ENCODE data around the gene SLC24A4. TPM values are rescaled to one million over a fixed set of nuclear protein-coding genes. Genes with fewer than 3 reads are reported as not detected.

SLC24A4 gene
- total RNA-seq, 4 donors from 2014 or later = 0.08 to 0.37 (median 0.22) TPM

DNA sequence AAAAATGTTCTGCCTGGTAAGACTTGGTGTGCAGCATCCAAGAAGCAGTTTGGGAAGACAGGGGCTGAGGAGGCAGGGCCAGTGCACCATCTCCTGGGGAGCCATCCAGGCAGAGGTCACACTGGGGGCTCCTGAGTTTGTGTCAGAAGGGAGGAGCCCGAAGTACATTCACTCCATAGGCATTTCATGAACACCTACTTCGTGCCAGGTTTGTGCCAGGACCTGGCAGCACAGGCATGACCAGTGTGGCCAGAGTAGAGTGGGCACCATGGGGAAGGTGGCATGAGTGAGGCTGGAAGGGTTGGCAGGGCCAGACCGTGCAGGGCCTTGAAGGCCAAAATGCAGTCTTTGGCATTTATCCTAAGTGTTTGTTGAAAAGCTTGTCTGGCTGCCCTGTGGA, 104.1 kb downstream of the SLC24A4 start:
- intact Hi-C loops (cut with DNase I; ENCODE audit: low total_unique reads) = no loop called here
- WGBS, 2 donors = 80 to 84% methylated on average over 3 of the region's 3 CpGs
- DNase-seq (ENCODE audit: low spot score in 2 of 2) = no peak
- TF ChIP-seq POLR2A (IDR thresholded peaks at IDR 0.05) = no peak
- TF ChIP-seq, protein P1, sequence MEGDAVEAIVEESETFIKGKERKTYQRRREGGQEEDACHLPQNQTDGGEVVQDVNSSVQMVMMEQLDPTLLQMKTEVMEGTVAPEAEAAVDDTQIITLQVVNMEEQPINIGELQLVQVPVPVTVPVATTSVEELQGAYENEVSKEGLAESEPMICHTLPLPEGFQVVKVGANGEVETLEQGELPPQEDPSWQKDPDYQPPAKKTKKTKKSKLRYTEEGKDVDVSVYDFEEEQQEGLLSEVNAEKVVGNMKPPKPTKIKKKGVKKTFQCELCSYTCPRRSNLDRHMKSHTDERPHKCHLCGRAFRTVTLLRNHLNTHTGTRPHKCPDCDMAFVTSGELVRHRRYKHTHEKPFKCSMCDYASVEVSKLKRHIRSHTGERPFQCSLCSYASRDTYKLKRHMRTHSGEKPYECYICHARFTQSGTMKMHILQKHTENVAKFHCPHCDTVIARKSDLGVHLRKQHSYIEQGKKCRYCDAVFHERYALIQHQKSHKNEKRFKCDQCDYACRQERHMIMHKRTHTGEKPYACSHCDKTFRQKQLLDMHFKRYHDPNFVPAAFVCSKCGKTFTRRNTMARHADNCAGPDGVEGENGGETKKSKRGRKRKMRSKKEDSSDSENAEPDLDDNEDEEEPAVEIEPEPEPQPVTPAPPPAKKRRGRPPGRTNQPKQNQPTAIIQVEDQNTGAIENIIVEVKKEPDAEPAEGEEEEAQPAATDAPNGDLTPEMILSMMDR (IDR thresholded peaks at IDR 0.05) = no peak
- no peak overlapping the region for H3K4me3 ChIP-seq (ENCODE audit: low read depth, poor library complexity, severe bottlenecking)

DNA sequence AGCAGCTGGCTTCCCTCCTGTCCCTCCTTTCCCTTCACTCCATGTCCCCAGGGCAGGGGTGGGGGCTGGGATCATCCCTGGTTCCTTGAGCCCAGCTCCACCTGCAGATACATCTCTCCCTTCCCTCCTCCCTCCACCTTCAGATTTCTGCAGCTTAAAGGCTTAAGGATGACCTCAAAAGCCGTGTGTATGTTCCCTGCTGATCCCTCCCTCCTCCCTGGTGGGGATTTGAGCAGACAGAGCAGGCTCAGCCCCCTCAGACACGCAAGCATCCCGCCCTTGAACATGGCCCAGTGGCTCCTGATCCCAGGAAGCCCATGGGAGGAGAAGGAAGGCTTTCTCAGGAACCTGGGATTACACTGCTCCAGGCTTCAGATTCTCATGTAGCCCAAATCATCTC, 107.7 kb downstream of the SLC24A4 start:
- intact Hi-C loops (cut with DNase I; ENCODE audit: low total_unique reads) = no loop called here

DNA sequence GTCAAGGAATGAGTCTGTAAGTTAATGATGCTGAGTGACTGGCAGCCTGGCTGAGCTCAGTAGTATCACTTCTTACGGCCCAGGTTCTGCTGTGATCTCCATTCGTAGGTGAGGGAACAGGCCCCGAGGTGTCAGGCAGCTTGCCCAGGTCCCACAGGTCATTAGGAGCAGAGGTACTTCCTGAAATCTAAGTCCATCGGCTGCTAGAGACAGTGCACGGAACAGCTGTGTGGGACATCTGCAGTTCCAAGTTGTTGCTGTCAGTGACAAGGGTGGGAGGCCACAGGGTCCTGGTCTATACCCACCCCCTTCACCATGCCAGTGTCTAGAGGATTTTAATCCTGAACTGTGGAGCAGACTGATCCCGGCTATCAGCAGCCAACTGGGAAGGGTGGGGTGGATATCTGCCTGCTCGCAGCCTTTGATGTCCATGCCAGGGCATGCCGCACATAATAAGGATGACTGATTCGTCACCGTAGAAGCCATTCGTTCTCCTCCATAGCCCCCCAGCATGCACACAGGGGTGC, 108.3 kb downstream of the SLC24A4 start:
- no peak overlapping the region for H3K4me3 ChIP-seq (ENCODE audit: low read depth, poor library complexity, severe bottlenecking)
- intact Hi-C loops (cut with DNase I; ENCODE audit: low total_unique reads) = no loop called here
- TF ChIP-seq POLR2A (IDR thresholded peaks at IDR 0.05) = no peak
- TF ChIP-seq, protein P1 (IDR thresholded peaks at IDR 0.05) = no peak
- WGBS, 2 donors = 31 to 39% methylated on average over 11 of the region's 11 CpGs
- no peak for DNase-seq (ENCODE audit: low spot score in 2 of 2)

More for the DNA sequence above, 107.7 kb downstream of the SLC24A4 start:
- no peak overlapping the region for H3K4me3 ChIP-seq (ENCODE audit: low read depth, poor library complexity, severe bottlenecking)
- 60 to 70% methylated on average over 3 of the region's 3 CpGs for WGBS, 2 donors
- TF ChIP-seq POLR2A (IDR thresholded peaks at IDR 0.05) = no peak
- TF ChIP-seq, protein P1 (IDR thresholded peaks at IDR 0.05) = no peak
- no peak for DNase-seq (ENCODE audit: low spot score in 2 of 2)

DNA sequence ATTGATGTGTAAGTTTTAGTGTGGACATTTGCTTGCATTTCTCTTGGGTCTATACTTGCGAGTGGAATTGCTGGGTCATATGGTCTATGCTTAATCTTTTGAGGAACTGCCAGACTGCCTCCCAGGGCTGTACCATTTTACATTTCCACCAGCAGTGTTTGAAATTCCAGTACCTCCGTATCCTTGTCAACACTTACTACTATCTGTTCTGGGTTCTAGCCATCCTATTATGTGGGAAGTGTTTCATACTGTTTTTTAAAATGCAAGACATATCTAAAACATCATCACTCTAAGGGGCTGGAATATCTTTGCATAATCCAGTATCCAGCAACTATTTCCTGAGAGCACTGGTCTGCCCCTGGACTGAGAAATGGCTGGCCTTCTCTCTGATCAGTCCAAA, 110.4 kb downstream of the SLC24A4 start:
- WGBS, 2 donors = 98 to 99% methylated on average over 2 of the region's 2 CpGs
- no peak overlapping the region for H3K4me3 ChIP-seq (ENCODE audit: low read depth, poor library complexity, severe bottlenecking)
- no peak for DNase-seq (ENCODE audit: low spot score in 2 of 2)
- TF ChIP-seq, protein P1 (IDR thresholded peaks at IDR 0.05) = no peak
- TF ChIP-seq POLR2A (IDR thresholded peaks at IDR 0.05) = no peak
- intact Hi-C loops (cut with DNase I; ENCODE audit: low total_unique reads) = no loop called here

DNA sequence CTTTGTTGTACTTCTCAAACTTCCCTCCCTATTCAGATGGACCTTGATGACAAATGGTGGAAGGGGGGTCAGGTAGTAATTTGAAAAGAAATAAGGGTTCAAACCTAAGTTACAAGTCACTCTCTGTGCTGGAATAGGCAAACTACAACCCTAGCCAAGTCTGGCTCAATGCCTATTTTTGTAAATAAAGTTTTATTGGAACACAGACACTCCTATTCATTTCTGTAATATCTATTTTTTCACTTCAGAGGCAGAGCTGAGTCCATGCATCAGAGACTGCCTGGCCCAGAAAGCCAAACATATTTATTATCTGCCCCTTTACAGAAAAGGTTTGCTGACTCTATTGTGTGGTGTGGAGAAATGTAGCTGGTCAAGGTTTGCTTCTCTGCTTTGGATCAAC, 112.2 kb downstream of the SLC24A4 start:
- intact Hi-C loops (cut with DNase I; ENCODE audit: low total_unique reads) = no loop called here
- DNase-seq (ENCODE audit: low spot score in 2 of 2) = no peak
- H3K4me3 ChIP-seq (ENCODE audit: low read depth, poor library complexity, severe bottlenecking) = no peak overlapping the region
- no peak for TF ChIP-seq POLR2A (IDR thresholded peaks at IDR 0.05)
- TF ChIP-seq, protein P1 (IDR thresholded peaks at IDR 0.05) = no peak

DNA sequence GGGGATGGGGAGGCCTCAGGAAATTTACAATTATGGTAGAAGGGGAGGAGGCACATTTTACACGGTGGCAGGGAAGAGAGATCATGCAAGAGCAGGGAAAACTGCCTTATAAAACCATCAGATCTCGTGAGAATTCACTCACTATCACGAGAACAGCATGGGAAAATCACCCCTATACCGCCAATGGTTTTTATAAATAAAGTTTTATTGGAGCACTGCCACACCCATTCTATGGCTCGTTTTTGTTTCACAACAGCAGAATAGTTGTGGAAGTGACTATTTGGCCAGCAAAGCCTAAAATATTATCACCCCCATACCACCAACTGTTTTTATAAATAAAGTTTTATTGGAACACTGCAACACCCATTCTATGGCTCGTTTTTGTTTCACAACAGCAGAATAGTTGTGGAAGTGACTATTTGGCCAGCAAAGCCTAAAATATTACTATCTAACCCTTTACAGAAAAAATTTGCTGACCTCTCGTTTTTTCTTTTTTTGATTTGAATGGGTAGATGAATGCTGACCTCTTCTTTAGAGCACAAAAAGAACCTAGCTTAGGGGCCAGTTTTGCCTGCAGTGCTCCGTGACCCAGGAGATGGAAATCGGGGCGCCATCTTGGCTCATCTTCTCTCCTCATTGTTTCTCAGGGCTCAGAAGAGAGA, 113.3 kb downstream of the SLC24A4 start:
- WGBS, 2 donors = 78 to 84% methylated on average over 10 of the region's 10 CpGs
- intact Hi-C loops (cut with DNase I; ENCODE audit: low total_unique reads) = no loop called here
- no peak for TF ChIP-seq POLR2A (IDR thresholded peaks at IDR 0.05)
- TF ChIP-seq, protein P1 (IDR thresholded peaks at IDR 0.05) = no peak
- no peak overlapping the region for H3K4me3 ChIP-seq (ENCODE audit: low read depth, poor library complexity, severe bottlenecking)
- no peak for DNase-seq (ENCODE audit: low spot score in 2 of 2)
